ENCODE measurements around the gene GIGYF2. TPM values are rescaled to one million over a fixed set of nuclear protein-coding genes. Genes with fewer than 3 reads are reported as not detected.
A peak's percentile ranks its signal among the peaks of the same experiment; 100 is the strongest.
"Not testable (repeated sequence)": the region's sequence is repeated elsewhere in the genome, so short reads cannot be mapped to it uniquely, and the experiment has no call there.

The GIGYF2 gene
- total RNA-seq, 2 donors from 2014 or later: 62.5 to 72.3 TPM

GRCh38 chr2:232680006-232680405, 17.1 kb upstream of the GIGYF2 start:
- no peak for DNase-seq
- Histone ChIP-seq H3K4me1 (ENCODE audit: control insufficient read depth, insufficient read depth, low read length) (no peaks in the 10 kb centered on the region), H3K9ac (ENCODE audit: extremely low read depth, low read length, poor library complexity, severe bottlenecking) (no peak overlapping the region), H3K27ac (ENCODE audit: low read depth, low read length) (no peak overlapping the region), H3K4me3 (ENCODE audit: low read length) (no peak overlapping the region), H3K9me3 (ENCODE audit: control insufficient read depth, low read length) (no peaks in the 10 kb centered on the region), H3K36me3 (ENCODE audit: control insufficient read depth, insufficient read depth, low read length) (no peaks in the 10 kb centered on the region), H3K27me3 (ENCODE audit: control insufficient read depth, insufficient read depth, low read length, poor library complexity, severe bottlenecking) (no peaks in the 10 kb centered on the region)
- no peaks in the 10 kb centered on the region for H3K4me1 Mint-ChIP-seq
- H3K27ac Mint-ChIP-seq: no peak overlapping the region
- TF ChIP-seq CTCF (conservative IDR thresholded peaks at IDR 0.05): no peak
- no peak overlapping the region for H3K4me3 Mint-ChIP-seq
- no peaks in the 10 kb centered on the region for H3K9me3 Mint-ChIP-seq
- 89 to 91% methylated on average over 6 of the region's 7 CpGs for WGBS, 2 experiments (ENCODE audit: insufficient coverage in 1 of 2, insufficient read length in 1 of 2)
- H3K36me3 Mint-ChIP-seq (ENCODE audit: low read depth): no peaks in the 10 kb centered on the region
- H3K27me3 Mint-ChIP-seq (ENCODE audit: insufficient read depth): peaks cover 5% of the 10 kb centered on the region

GRCh38 chr2:232681527-232681926, 15.6 kb upstream of the GIGYF2 start:
- no peak overlapping the region for H3K27ac ChIP-seq (ENCODE audit: low read depth, low read length)
- DNase-seq: no peak
- no peaks in the 10 kb centered on the region for H3K27me3 ChIP-seq (ENCODE audit: control insufficient read depth, insufficient read depth, low read length, poor library complexity, severe bottlenecking)
- Mint-ChIP-seq H3K36me3 (ENCODE audit: low read depth) (no peaks in the 10 kb centered on the region), H3K4me1 (no peaks in the 10 kb centered on the region), H3K4me3 (no peak overlapping the region), H3K27me3 (ENCODE audit: insufficient read depth) (peaks cover 5% of the 10 kb centered on the region), H3K27ac (no peak overlapping the region), H3K9me3 (no peaks in the 10 kb centered on the region)
- WGBS, 2 experiments (ENCODE audit: insufficient coverage in 1 of 2, insufficient read length in 1 of 2): 88 to 93% methylated on average over 9 to 10 of the region's 10 CpGs
- H3K9ac ChIP-seq (ENCODE audit: extremely low read depth, low read length, poor library complexity, severe bottlenecking): no peak overlapping the region
- no peaks in the 10 kb centered on the region for H3K9me3 ChIP-seq (ENCODE audit: control insufficient read depth, low read length)
- H3K36me3 ChIP-seq (ENCODE audit: control insufficient read depth, insufficient read depth, low read length): no peaks in the 10 kb centered on the region
- TF ChIP-seq CTCF (conservative IDR thresholded peaks at IDR 0.05): no peak
- H3K4me1 ChIP-seq (ENCODE audit: control insufficient read depth, insufficient read depth, low read length): no peaks in the 10 kb centered on the region
- no peak overlapping the region for H3K4me3 ChIP-seq (ENCODE audit: low read length)

GRCh38 chr2:232683368-232683767, 13.8 kb upstream of the GIGYF2 start:
- no peaks in the 10 kb centered on the region for H3K9me3 Mint-ChIP-seq
- H3K4me3 Mint-ChIP-seq: no peak overlapping the region
- no peak for DNase-seq
- peaks cover 5% of the 10 kb centered on the region for H3K27me3 Mint-ChIP-seq (ENCODE audit: insufficient read depth)
- H3K36me3 Mint-ChIP-seq (ENCODE audit: low read depth): no peaks in the 10 kb centered on the region
- Histone ChIP-seq H3K9ac (ENCODE audit: extremely low read depth, low read length, poor library complexity, severe bottlenecking) (no peak overlapping the region), H3K4me1 (ENCODE audit: control insufficient read depth, insufficient read depth, low read length) (no peaks in the 10 kb centered on the region), H3K4me3 (ENCODE audit: low read length) (no peak overlapping the region), H3K36me3 (ENCODE audit: control insufficient read depth, insufficient read depth, low read length) (no peaks in the 10 kb centered on the region), H3K9me3 (ENCODE audit: control insufficient read depth, low read length) (no peaks in the 10 kb centered on the region), H3K27me3 (ENCODE audit: control insufficient read depth, insufficient read depth, low read length, poor library complexity, severe bottlenecking) (no peaks in the 10 kb centered on the region), H3K27ac (ENCODE audit: low read depth, low read length) (no peak overlapping the region)
- 91% methylated on average over 1 of the region's 1 CpG; no CpG with 5 or more reads in 1 of the 2 experiments for WGBS, 2 experiments (ENCODE audit: insufficient coverage in 1 of 2, insufficient read length in 1 of 2)
- H3K27ac Mint-ChIP-seq: no peak overlapping the region
- no peaks in the 10 kb centered on the region for H3K4me1 Mint-ChIP-seq
- TF ChIP-seq CTCF (conservative IDR thresholded peaks at IDR 0.05): peak; percentile 38

- H3K27ac ChIP-seq (ENCODE audit: low read depth, low read length); H3K27me3 ChIP-seq (ENCODE audit: control insufficient read depth, insufficient read depth, low read length, poor library complexity, severe bottlenecking); H3K4me1 Mint-ChIP-seq; H3K36me3 Mint-ChIP-seq (ENCODE audit: low read depth); DNase-seq; H3K9me3 Mint-ChIP-seq; H3K36me3 ChIP-seq (ENCODE audit: control insufficient read depth, insufficient read depth, low read length); H3K27me3 Mint-ChIP-seq (ENCODE audit: insufficient read depth); H3K9me3 ChIP-seq (ENCODE audit: control insufficient read depth, low read length); H3K4me3 Mint-ChIP-seq; H3K9ac ChIP-seq (ENCODE audit: extremely low read depth, low read length, poor library complexity, severe bottlenecking); H3K4me3 ChIP-seq (ENCODE audit: low read length); H3K4me1 ChIP-seq (ENCODE audit: control insufficient read depth, insufficient read depth, low read length); H3K27ac Mint-ChIP-seq: not testable (repeated sequence)
- 92 to 97% methylated on average over 3 to 6 of the region's 6 CpGs for WGBS, 2 experiments (ENCODE audit: insufficient coverage in 1 of 2, insufficient read length in 1 of 2)
These were observed 11.7 kb upstream of the GIGYF2 start for GRCh38 chr2:232685391-232685790.
